Heart left ventricle (tissue), 13 donors: ENCODE data around the gene PNCK.

Experiments
- POLR2A ChIP-seq, 2 donors: fragments of 450-650 bp; IDR thresholded peaks; one replicate each; pipeline ENCODE4 v1.6.1; 2017; ENCODE audit warnings: antibody characterized with exemption in 2 of 2, mild to moderate bottlenecking in 2 of 2, moderate library complexity in 2 of 2
- TF ChIP-seq, protein P1 (sequence below), 12 donors: fragments of 200-600 bp; sonication (generic) in 4 of 12; IDR thresholded peaks; one replicate each; pipeline versions ENCODE4 v1.5.0 to v1.8.0; 2018 to 2022; ENCODE audit warnings: antibody characterized with exemption in 12 of 12, mild to moderate bottlenecking in 5 of 12
- donor health status: ischemic (EF 13 %, LVEDD 7.1; RV severe dilation, severe dysfunction).
- donor health status: DM: no; HTN: yes; CAD: no.
- donor health status: DM: no; HTN: no; CAD: no.
- donor health status: ischemic (EF 25% LVEDD 6.9; RV normal size, moderate dysfunction).
- donor health status: ischemic (EF 25% LVEDD 5.7; RV mildly dilated, moderate dysfunction).
- donor health status: ischemic (EF 35%, LVEDD 5.7; RV mildly dilated, moderate dysfunction).
- donor health status: nonischemic (EF 11% LVEDD 7.7; RV severe dilation, severe dysfunction).
- donor health status: DM: yes; HTN: yes; CAD: no.
- donor health status: PGD.
- donor health status: ischemic (EF 29% LVEDD 5.4; RV normal size, mild dysfunction).
- donor health status: nonischemic (EF 23%, LVEDD 6.1; RV moderate dilation, normal function).

DNA sequence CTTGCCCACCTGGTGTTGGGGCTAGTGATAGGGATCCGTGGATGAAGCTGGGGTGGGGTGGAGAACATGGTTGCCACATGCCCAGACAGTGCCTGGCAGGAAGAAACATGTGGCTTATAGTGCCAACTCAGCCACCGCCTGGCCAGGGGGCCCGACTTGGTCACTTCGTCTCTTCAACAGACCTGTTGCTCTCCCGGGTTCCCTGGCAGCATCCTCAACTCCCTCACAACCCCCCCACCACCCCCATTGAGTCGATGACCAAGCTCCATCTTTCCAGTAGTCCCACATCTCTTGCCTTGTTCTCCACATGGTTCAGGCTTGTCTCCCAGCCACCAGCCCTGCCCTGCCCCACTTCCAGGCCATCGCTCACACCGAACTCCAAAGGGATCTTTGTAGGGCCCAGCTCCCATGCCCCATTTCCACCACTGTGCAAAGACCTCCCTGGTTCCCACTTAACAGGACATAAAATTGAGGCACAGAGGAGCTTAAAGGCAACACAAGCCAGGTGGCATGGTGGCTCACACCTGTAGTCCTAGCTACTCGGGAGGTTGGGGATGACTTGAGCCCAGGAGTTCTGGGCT is 7.8 kb downstream of the PNCK start:
- TF ChIP-seq, protein P1, sequence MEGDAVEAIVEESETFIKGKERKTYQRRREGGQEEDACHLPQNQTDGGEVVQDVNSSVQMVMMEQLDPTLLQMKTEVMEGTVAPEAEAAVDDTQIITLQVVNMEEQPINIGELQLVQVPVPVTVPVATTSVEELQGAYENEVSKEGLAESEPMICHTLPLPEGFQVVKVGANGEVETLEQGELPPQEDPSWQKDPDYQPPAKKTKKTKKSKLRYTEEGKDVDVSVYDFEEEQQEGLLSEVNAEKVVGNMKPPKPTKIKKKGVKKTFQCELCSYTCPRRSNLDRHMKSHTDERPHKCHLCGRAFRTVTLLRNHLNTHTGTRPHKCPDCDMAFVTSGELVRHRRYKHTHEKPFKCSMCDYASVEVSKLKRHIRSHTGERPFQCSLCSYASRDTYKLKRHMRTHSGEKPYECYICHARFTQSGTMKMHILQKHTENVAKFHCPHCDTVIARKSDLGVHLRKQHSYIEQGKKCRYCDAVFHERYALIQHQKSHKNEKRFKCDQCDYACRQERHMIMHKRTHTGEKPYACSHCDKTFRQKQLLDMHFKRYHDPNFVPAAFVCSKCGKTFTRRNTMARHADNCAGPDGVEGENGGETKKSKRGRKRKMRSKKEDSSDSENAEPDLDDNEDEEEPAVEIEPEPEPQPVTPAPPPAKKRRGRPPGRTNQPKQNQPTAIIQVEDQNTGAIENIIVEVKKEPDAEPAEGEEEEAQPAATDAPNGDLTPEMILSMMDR (IDR thresholded peaks at IDR 0.05), result no peak
- TF ChIP-seq POLR2A (IDR thresholded peaks at IDR 0.05), result no peak
